Measurements from ENCODE around the gene SARDH.

The SARDH gene

DNA sequence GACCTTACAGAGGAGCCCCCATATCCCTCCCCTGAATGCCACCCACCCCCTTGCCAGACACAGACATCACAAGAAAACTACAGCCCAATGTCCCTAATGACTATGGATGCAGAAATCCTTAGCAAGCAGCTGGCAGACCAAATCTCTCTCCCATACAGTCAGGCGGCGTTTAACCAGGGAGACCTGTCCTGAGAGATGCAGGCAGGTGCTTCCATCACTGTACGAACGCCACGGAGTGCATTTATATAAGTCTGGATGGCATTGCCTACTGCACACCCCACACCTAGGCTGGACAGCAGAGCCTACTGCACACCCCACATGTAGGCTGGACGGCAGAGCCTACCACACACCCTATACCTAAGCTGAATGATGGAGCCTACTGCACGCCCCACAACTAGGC lies 34.4 kb upstream of the SARDH start:
- Histone ChIP-seq H3K4me3 (ENCODE audit: low read depth, low read length) (no peak overlapping the region), H4K8ac (ENCODE audit: low read depth, low read length) (no peak overlapping the region), H3K79me1 (ENCODE audit: low read length) (no peaks in the 10 kb centered on the region), H3K9me3 (ENCODE audit: insufficient read depth, low read depth, low read length) (peaks cover 17% of the 10 kb centered on the region), H3K14ac (ENCODE audit: low read length) (no peak overlapping the region), H3K36me3 (ENCODE audit: control insufficient read depth in 1 of 2, insufficient read depth in 2 of 2, low read length in 2 of 2) (peaks cover 87 to 93% of the 10 kb centered on the region in 2 experiments), H3K4ac (ENCODE audit: low read depth, low read length) (no peak overlapping the region), H4K12ac (ENCODE audit: low read depth, low read length) (no peak overlapping the region), H3K18ac (ENCODE audit: low read length) (no peak overlapping the region), H3K27me3 (ENCODE audit: insufficient read depth, low read length) (no peaks in the 10 kb centered on the region), H3K4me1 (ENCODE audit: control insufficient read depth in 1 of 2, insufficient read depth in 2 of 2, low read length in 2 of 2) (no peaks in the 10 kb centered on the region), H3K27ac (ENCODE audit: low read depth, low read length) (no peak overlapping the region), H3K23ac (ENCODE audit: low read length) (no peak overlapping the region), H4K91ac (ENCODE audit: low read depth, low read length) (no peak overlapping the region), H2BK12ac (ENCODE audit: low read length) (no peak overlapping the region), H2BK5ac (ENCODE audit: low read depth, low read length, poor library complexity) (no peak overlapping the region), H2AFZ (ENCODE audit: insufficient read depth, low read length, poor library complexity) (no peak overlapping the region), H2BK120ac (ENCODE audit: insufficient read depth, low read length, poor library complexity) (no peak overlapping the region), H3K9ac (ENCODE audit: low read length) (no peak overlapping the region), H3K4me2 (ENCODE audit: low read length) (no peak overlapping the region), H2AK5ac (ENCODE audit: low read length) (no peak overlapping the region), H3K79me2 (ENCODE audit: control insufficient read depth, insufficient read depth, low read length, poor library complexity) (no peaks in the 10 kb centered on the region)
- no peak for DNase-seq
- no CpG with 5 or more reads among the region's 7 CpGs for WGBS (ENCODE audit: extremely low coverage, insufficient coverage, insufficient read length)

DNA sequence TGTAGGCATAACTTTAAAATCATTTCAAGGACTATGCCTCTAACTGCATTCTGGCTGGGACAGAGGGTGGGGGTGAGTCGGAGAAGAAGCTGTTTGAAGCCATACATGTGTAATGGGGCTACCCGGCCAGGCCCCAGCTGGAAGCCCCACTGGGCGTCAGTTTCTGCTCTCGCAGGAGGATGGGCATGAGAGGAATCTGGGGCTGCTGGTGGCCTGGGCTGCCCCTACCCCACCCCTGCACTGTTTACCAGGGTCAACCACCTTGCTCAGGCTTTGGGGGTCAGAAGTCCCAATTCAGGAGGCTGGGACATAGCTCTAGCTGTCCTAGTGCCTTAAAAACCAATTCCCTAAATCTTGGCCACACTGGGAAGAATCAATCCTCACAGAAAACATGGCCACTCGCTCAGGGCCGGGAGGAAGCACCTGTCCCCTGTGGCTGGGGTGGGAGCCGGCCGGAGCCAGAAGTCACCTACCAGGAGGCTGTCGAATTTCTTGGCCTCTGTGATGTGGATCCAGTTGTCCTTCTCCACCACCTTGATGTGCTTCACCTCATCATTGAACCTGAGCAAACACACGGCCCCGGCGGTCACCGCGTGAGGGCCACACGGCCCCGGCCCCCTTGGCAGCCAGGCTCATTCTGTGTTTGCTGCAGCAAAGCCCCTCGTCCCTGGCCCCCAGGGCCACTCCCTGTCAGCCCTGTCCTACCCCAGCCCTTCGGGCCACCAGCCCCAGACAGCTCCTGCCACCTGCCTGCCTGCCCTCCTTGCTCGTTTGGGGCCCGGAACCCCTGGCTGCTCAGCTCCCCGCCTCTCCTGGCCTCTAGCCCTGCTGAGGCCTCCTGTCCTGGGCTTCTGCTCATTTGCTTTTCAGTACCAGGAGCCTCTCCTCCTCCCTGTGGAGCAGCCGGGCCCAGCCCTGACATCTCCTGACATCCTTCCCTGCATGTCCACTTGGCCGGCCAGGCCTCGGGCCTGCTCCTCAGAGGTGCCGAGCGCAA lies 33.6 kb upstream of the SARDH start:
- no peaks in the 10 kb centered on the region for H3K27me3 ChIP-seq (ENCODE audit: insufficient read depth, low read length)
- H3K4me2 ChIP-seq (ENCODE audit: low read length): no peak overlapping the region
- no peak for DNase-seq
- peaks cover 82 to 88% of the 10 kb centered on the region in 2 experiments for H3K36me3 ChIP-seq (ENCODE audit: control insufficient read depth in 1 of 2, insufficient read depth in 2 of 2, low read length in 2 of 2)
- no peak overlapping the region for H2BK120ac ChIP-seq (ENCODE audit: insufficient read depth, low read length, poor library complexity)
- H3K14ac ChIP-seq (ENCODE audit: low read length): no peak overlapping the region
- no peaks in the 10 kb centered on the region for H3K79me2 ChIP-seq (ENCODE audit: control insufficient read depth, insufficient read depth, low read length, poor library complexity)
- H3K9me3 ChIP-seq (ENCODE audit: insufficient read depth, low read depth, low read length): peaks cover 20% of the 10 kb centered on the region
- no peak overlapping the region for H3K18ac ChIP-seq (ENCODE audit: low read length)
- no peak overlapping the region for H2BK12ac ChIP-seq (ENCODE audit: low read length)
- no peak overlapping the region for H3K9ac ChIP-seq (ENCODE audit: low read length)
- H2AK5ac ChIP-seq (ENCODE audit: low read length): no peak overlapping the region
- H3K79me1 ChIP-seq (ENCODE audit: low read length): no peaks in the 10 kb centered on the region
- H3K4me3 ChIP-seq (ENCODE audit: low read depth, low read length): no peak overlapping the region
- no peak overlapping the region for H2BK5ac ChIP-seq (ENCODE audit: low read depth, low read length, poor library complexity)
- H3K4ac ChIP-seq (ENCODE audit: low read depth, low read length): no peak overlapping the region
- H2AFZ ChIP-seq (ENCODE audit: insufficient read depth, low read length, poor library complexity): no peak overlapping the region
- no peak overlapping the region for H3K23ac ChIP-seq (ENCODE audit: low read length)
- H3K4me1 ChIP-seq (ENCODE audit: control insufficient read depth in 1 of 2, insufficient read depth in 2 of 2, low read length in 2 of 2): no peaks in the 10 kb centered on the region
- no peak overlapping the region for H4K8ac ChIP-seq (ENCODE audit: low read depth, low read length)
- WGBS (ENCODE audit: extremely low coverage, insufficient coverage, insufficient read length): no CpG with 5 or more reads among the region's 26 CpGs
- H4K12ac ChIP-seq (ENCODE audit: low read depth, low read length): no peak overlapping the region
- no peak overlapping the region for H4K91ac ChIP-seq (ENCODE audit: low read depth, low read length)
- H3K27ac ChIP-seq (ENCODE audit: low read depth, low read length): no peak overlapping the region

DNA sequence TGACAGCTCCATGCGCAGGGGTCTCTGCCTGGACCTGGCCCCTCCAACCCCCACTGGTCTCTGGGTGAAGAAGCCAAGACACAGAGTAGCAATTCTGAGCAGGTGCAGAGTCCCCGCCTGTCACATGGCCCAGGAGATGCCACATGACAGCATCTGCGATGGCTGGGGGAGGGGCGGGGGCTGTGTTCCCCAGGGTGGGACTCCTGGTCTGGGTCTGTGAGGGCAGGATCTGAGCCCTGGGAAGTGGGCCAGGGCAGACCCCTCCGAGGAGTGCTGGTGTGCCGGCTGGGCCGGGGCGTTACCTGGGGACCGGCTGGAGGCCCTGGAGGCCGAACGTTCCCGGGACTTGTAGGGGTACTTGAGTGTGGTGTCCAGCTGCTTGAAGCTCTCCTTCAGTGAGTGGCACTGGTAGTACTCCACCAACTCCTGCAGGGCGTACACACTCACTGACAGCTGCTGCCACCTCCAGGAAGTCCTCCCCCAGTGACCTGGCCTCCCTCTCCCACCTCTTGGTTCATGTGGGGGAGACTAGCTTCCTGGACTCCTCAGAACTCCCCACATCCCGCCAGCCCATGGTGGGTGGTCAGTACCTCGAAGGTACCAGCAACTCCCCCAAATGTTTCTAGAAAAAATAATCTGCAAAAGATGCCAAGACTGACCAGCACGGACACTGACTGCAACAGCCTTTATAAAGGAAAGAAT lies 32.1 kb upstream of the SARDH start:
- Histone ChIP-seq H3K27me3 (ENCODE audit: insufficient read depth, low read length) (no peaks in the 10 kb centered on the region), H3K4ac (ENCODE audit: low read depth, low read length) (no peak overlapping the region), H3K27ac (ENCODE audit: low read depth, low read length) (no peak overlapping the region), H3K23ac (ENCODE audit: low read length) (no peak overlapping the region), H3K79me2 (ENCODE audit: control insufficient read depth, insufficient read depth, low read length, poor library complexity) (no peaks in the 10 kb centered on the region), H3K4me2 (ENCODE audit: low read length) (no peak overlapping the region), H2BK12ac (ENCODE audit: low read length) (no peak overlapping the region), H2BK5ac (ENCODE audit: low read depth, low read length, poor library complexity) (no peak overlapping the region), H3K9ac (ENCODE audit: low read length) (no peak overlapping the region), H3K79me1 (ENCODE audit: low read length) (no peaks in the 10 kb centered on the region), H3K36me3 (ENCODE audit: control insufficient read depth in 1 of 2, insufficient read depth in 2 of 2, low read length in 2 of 2) (peaks cover 69 to 73% of the 10 kb centered on the region in 2 experiments), H3K4me3 (ENCODE audit: low read depth, low read length) (no peak overlapping the region), H3K4me1 (ENCODE audit: control insufficient read depth in 1 of 2, insufficient read depth in 2 of 2, low read length in 2 of 2) (no peaks in the 10 kb centered on the region), H2AFZ (ENCODE audit: insufficient read depth, low read length, poor library complexity) (no peak overlapping the region), H2AK5ac (ENCODE audit: low read length) (no peak overlapping the region), H4K12ac (ENCODE audit: low read depth, low read length) (peak overlapping the region; percentile 12), H4K8ac (ENCODE audit: low read depth, low read length) (no peak overlapping the region), H4K91ac (ENCODE audit: low read depth, low read length) (no peak overlapping the region), H2BK120ac (ENCODE audit: insufficient read depth, low read length, poor library complexity) (no peak overlapping the region), H3K14ac (ENCODE audit: low read length) (no peak overlapping the region), H3K9me3 (ENCODE audit: insufficient read depth, low read depth, low read length) (peaks cover 20% of the 10 kb centered on the region), H3K18ac (ENCODE audit: low read length) (no peak overlapping the region)
- no CpG with 5 or more reads among the region's 16 CpGs for WGBS (ENCODE audit: extremely low coverage, insufficient coverage, insufficient read length)
- no peak for DNase-seq

DNA sequence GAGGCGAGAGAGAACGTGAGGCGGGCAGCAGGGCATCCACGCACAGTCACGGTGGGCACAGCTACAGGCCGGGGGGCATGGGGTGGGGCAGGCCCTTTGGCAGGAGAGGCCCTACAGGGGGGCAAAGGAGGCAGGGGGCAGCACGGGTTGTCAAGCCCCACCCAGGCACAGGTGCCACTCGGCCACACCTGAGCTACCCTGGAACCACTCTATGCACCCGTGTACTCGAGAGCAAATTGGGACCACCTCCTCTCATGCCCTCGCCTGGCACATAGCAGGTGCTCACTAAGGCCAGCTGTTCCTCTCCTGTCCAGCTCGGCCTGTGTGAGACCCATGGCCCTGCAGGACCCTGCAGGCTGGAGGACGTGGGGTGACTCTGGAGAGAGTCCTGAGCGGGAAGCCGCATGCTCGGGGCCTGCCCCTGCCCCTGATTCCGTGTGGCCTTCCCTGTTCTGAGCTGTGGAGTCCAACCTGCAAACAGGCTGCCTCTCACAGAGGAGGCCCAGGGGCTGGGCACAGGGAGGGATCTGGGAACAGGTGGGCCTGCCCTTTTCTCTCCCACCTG lies 31.4 kb upstream of the SARDH start:
- H3K4ac ChIP-seq (ENCODE audit: low read depth, low read length): no peak overlapping the region
- H3K27ac ChIP-seq (ENCODE audit: low read depth, low read length): no peak overlapping the region
- H3K4me3 ChIP-seq (ENCODE audit: low read depth, low read length): no peak overlapping the region
- H3K79me2 ChIP-seq (ENCODE audit: control insufficient read depth, insufficient read depth, low read length, poor library complexity): no peaks in the 10 kb centered on the region
- no peak overlapping the region for H3K14ac ChIP-seq (ENCODE audit: low read length)
- H3K79me1 ChIP-seq (ENCODE audit: low read length): no peaks in the 10 kb centered on the region
- no peak overlapping the region for H3K4me2 ChIP-seq (ENCODE audit: low read length)
- no peak overlapping the region for H4K8ac ChIP-seq (ENCODE audit: low read depth, low read length)
- H3K4me1 ChIP-seq (ENCODE audit: control insufficient read depth in 1 of 2, insufficient read depth in 2 of 2, low read length in 2 of 2): no peaks in the 10 kb centered on the region
- no peak overlapping the region for H3K23ac ChIP-seq (ENCODE audit: low read length)
- H3K18ac ChIP-seq (ENCODE audit: low read length): no peak overlapping the region
- H2AFZ ChIP-seq (ENCODE audit: insufficient read depth, low read length, poor library complexity): no peak overlapping the region
- no peak for DNase-seq
- no peak overlapping the region for H4K12ac ChIP-seq (ENCODE audit: low read depth, low read length)
- no peak overlapping the region for H2BK12ac ChIP-seq (ENCODE audit: low read length)
- H3K36me3 ChIP-seq (ENCODE audit: control insufficient read depth in 1 of 2, insufficient read depth in 2 of 2, low read length in 2 of 2): peaks cover 63 to 67% of the 10 kb centered on the region in 2 experiments
- H3K9ac ChIP-seq (ENCODE audit: low read length): no peak overlapping the region
- WGBS (ENCODE audit: extremely low coverage, insufficient coverage, insufficient read length): no CpG with 5 or more reads among the region's 17 CpGs
- H3K9me3 ChIP-seq (ENCODE audit: insufficient read depth, low read depth, low read length): peaks cover 17% of the 10 kb centered on the region
- no peaks in the 10 kb centered on the region for H3K27me3 ChIP-seq (ENCODE audit: insufficient read depth, low read length)
- H4K91ac ChIP-seq (ENCODE audit: low read depth, low read length): no peak overlapping the region
- no peak overlapping the region for H2BK120ac ChIP-seq (ENCODE audit: insufficient read depth, low read length, poor library complexity)
- H2AK5ac ChIP-seq (ENCODE audit: low read length): no peak overlapping the region
- no peak overlapping the region for H2BK5ac ChIP-seq (ENCODE audit: low read depth, low read length, poor library complexity)
